ENCODE measurements around the gene LAMC1.
A peak's percentile ranks its signal among the peaks of the same experiment; 100 is the strongest.

LAMC1 gene

GRCh38 chr1:183021405-183022201 lies 1.6 kb upstream of the LAMC1 start:
- no peak for DNase-seq

- DNase-seq = peak; percentile 68
Observed at GRCh38 chr1:183022202-183023145, 746 bp upstream of the LAMC1 start.

- DNase-seq = peak; percentile 47
Observed at GRCh38 chr1:183023601-183024316, 539 bp downstream of the LAMC1 start.

GRCh38 chr1:183024317-183025009 lies 1.2 kb downstream of the LAMC1 start:
- no peak for DNase-seq

GRCh38 chr1:183025010-183025337 lies 1.8 kb downstream of the LAMC1 start:
- DNase-seq = no peak

GRCh38 chr1:183025782-183026774 lies 2.9 kb downstream of the LAMC1 start:
- no peak for DNase-seq

- no peak for DNase-seq
Observed at GRCh38 chr1:183027031-183027430, 3.8 kb downstream of the LAMC1 start.

- no peak for DNase-seq
Observed at GRCh38 chr1:183027791-183028190, 4.6 kb downstream of the LAMC1 start.

- no peak for DNase-seq
Observed at GRCh38 chr1:183029591-183030000, 6.4 kb downstream of the LAMC1 start.

GRCh38 chr1:183030053-183030452 lies 6.8 kb downstream of the LAMC1 start:
- DNase-seq = no peak

- no peak for DNase-seq
Observed at GRCh38 chr1:183032122-183032921, 9.1 kb downstream of the LAMC1 start.

GRCh38 chr1:183033205-183033604 lies 10.0 kb downstream of the LAMC1 start:
- peak; percentile 32 for DNase-seq

GRCh38 chr1:183034682-183035081 lies 11.5 kb downstream of the LAMC1 start:
- no peak for DNase-seq

- no peak for DNase-seq
Observed at GRCh38 chr1:183038333-183038866, 15.2 kb downstream of the LAMC1 start.

- DNase-seq = no peak
Observed at GRCh38 chr1:183038913-183039312, 15.7 kb downstream of the LAMC1 start.

GRCh38 chr1:183039330-183039729 lies 16.1 kb downstream of the LAMC1 start:
- DNase-seq = no peak

GRCh38 chr1:183039985-183040447 lies 16.8 kb downstream of the LAMC1 start:
- no peak for DNase-seq

GRCh38 chr1:183040547-183040971 lies 17.3 kb downstream of the LAMC1 start:
- no peak for DNase-seq

GRCh38 chr1:183043254-183043653 lies 20.0 kb downstream of the LAMC1 start:
- DNase-seq = no peak
